NOMO-1 treated with dmso at 0.1 percent for 144 hours (cell line): ENCODE data around the gene FGGY.

Experiments
- DNase-seq: peaks from one replicate; lab custom pipeline; 2025; ENCODE audit not compliant: unreplicated experiment; lab: John Stamatoyannopoulos, UW

Gene FGGY

GRCh38 chr1:59750328-59751003, 453.6 kb downstream of the FGGY start:
- no peak for DNase-seq

GRCh38 chr1:59751004-59751395, 454.1 kb downstream of the FGGY start:
- DNase-seq: no peak

- no peak for DNase-seq
These were observed 454.9 kb downstream of the FGGY start for GRCh38 chr1:59751801-59752200.

- DNase-seq: no peak
These were observed 455.9 kb downstream of the FGGY start for GRCh38 chr1:59752556-59753414.

- DNase-seq: no peak
These were observed 458.3 kb downstream of the FGGY start for GRCh38 chr1:59755069-59755685.

- no peak for DNase-seq
These were observed 460.4 kb downstream of the FGGY start for GRCh38 chr1:59757197-59757747.

- DNase-seq: peak; percentile 75
These were observed 462.4 kb downstream of the FGGY start for GRCh38 chr1:59759156-59759925.

- DNase-seq: no peak
These were observed 464.5 kb downstream of the FGGY start for GRCh38 chr1:59761443-59761842.

- no peak for DNase-seq
These were observed 466.5 kb downstream of the FGGY start for GRCh38 chr1:59763418-59763817.

- DNase-seq: no peak
These were observed 468.3 kb downstream of the FGGY start for GRCh38 chr1:59765011-59765730.

- DNase-seq: no peak
These were observed 469.4 kb downstream of the FGGY start for GRCh38 chr1:59766227-59766855.

GRCh38 chr1:59767119-59767518, 470.2 kb downstream of the FGGY start:
- no peak for DNase-seq

- DNase-seq: no peak
These were observed 472.2 kb downstream of the FGGY start for GRCh38 chr1:59768792-59769735.

GRCh38 chr1:59769736-59770095, 472.8 kb downstream of the FGGY start:
- no peak for DNase-seq

- DNase-seq: no peak
These were observed 474.5 kb downstream of the FGGY start for GRCh38 chr1:59771361-59771760.

GRCh38 chr1:59775480-59775879, 478.6 kb downstream of the FGGY start:
- DNase-seq: no peak

GRCh38 chr1:59776960-59777852, 480.3 kb downstream of the FGGY start:
- DNase-seq: no peak

- no peak for DNase-seq
These were observed 483.1 kb downstream of the FGGY start for GRCh38 chr1:59779949-59780348.
